VCaP (cell line): Measurements from ENCODE around the gene PPP2R3B.

ENCODE experiments used
- H3K27ac ChIP-seq: fragments of 450-650 bp; 2 replicates; pipeline ENCODE4 v1.5.1; 2017
- TF ChIP-seq, protein P1 (sequence below): fragments of 450-650 bp; conservative IDR thresholded peaks from 2 replicates; pipeline ENCODE4 v1.5.1; 2017; ENCODE audit warnings: mild to moderate bottlenecking, moderate library complexity

PPP2R3B gene

DNA sequence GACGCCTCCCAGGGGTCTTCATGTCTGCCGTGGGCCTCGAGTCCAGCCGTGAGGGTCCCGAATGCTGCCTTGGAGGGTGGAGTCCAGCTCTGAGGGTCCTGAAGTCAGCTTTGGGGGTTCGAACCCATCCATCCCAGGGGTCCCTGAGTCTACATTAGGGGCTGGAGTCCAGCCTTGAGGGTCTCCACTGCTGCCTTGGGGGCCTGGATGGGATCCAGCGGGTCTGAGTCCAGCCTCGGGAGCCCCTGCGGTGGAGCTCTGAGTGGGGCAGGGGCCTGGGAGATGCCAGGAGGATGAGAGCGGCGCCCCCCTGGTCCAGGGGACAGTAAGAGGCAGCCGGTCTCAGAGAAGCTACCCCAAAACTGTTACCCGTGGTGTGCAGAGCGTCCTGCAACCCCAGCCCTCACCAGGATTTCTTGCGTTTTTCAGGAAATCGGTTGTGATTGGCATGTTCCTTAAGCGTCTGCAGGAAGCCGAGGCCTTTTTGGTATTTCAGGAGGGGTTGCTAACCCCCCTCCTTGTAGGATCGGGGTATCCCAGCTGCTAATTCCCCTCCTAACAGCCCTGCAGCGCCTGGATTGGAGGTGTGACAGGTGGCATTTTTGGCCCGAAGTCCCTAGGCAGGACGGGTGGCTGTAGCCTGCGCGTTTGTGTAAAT lies 66.5 kb downstream of the PPP2R3B start:
- peak overlapping the region; percentile 96; the same call in 1 of the 2 replicates for H3K27ac ChIP-seq
- TF ChIP-seq, protein P1, sequence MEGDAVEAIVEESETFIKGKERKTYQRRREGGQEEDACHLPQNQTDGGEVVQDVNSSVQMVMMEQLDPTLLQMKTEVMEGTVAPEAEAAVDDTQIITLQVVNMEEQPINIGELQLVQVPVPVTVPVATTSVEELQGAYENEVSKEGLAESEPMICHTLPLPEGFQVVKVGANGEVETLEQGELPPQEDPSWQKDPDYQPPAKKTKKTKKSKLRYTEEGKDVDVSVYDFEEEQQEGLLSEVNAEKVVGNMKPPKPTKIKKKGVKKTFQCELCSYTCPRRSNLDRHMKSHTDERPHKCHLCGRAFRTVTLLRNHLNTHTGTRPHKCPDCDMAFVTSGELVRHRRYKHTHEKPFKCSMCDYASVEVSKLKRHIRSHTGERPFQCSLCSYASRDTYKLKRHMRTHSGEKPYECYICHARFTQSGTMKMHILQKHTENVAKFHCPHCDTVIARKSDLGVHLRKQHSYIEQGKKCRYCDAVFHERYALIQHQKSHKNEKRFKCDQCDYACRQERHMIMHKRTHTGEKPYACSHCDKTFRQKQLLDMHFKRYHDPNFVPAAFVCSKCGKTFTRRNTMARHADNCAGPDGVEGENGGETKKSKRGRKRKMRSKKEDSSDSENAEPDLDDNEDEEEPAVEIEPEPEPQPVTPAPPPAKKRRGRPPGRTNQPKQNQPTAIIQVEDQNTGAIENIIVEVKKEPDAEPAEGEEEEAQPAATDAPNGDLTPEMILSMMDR = no peak

DNA sequence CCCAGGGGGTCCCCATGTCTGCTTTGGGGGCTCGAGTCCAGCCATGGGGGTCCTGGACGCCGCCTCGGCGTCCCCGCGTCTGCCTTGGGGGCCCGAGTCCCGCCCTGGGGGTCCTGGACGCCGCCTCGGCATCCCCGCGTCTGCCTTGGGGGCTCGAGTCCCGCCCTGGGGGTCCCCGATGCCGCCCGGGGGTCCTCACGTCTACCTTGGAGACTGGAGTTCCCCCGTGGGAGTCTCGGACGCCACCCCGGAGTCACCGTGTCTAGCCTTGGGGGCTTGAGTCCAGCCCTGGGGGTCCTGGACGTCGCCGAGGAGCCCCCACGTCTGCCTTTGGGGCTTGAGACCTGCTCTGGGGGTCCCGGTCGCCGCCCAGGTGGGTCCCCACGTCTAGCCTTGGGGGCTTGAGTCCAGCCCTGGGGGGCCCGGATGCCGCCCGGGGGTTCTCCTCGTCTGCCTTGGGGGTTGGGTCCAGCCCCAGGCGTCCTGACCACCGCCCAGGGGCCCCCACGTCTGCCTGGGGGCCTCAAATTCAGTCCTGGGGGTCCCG lies 67.1 kb downstream of the PPP2R3B start:
- peak overlapping the region; percentile 96 for H3K27ac ChIP-seq
- TF ChIP-seq, protein P1 = no peak

DNA sequence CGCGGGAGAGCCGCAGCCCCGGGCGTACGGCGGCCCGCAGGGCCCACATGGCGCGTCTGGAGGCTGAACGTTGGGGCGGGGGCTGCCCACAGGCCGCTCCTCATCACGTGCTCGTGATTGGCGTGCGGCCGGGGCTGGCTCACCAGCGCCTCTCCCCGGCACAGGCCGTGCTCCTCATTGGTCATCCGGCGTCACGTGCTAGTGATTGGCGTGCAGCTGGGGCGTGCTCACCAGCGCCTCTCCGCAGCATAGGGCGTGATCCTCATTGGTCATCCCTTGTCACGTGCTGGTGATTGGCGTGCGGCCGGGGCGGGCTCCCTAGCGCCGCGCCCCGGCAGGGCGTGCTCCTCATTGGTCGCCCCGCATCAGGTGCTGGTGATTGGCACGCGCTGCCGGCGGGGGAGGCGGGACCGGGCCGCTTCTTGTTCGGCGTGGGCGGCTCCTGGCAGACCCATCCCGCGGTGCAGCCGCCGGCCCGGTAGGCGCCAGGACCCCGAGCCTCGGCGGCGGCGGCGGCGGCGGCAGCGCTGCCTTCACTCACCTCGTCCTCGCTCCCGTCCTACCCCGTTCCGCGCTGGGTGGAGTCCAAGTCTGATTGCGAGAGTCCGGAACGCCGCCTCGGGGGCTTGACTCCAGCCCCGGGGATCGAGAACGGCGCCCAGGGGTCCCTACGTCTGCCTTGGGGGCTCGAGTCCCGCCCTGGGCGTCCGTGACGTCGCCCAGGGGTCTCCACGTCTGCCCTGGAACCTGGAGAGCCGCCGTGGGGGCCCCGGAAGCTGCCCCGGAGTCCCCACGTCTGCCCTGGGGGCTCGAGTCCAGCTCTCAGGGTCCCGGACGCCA lies 67.7 kb downstream of the PPP2R3B start, which contains the start of gene GTPBP6:
Gene GTPBP6 (minus strand): TSS at position 58 of the 840 bp plus-strand sequence. CDS start 9 bp downstream, at position 49.
- TF ChIP-seq, protein P1 = no peak; the same call in 1 of the 2 replicates
- peak within 1 kb of the TSS; percentile 96 for H3K27ac ChIP-seq

DNA sequence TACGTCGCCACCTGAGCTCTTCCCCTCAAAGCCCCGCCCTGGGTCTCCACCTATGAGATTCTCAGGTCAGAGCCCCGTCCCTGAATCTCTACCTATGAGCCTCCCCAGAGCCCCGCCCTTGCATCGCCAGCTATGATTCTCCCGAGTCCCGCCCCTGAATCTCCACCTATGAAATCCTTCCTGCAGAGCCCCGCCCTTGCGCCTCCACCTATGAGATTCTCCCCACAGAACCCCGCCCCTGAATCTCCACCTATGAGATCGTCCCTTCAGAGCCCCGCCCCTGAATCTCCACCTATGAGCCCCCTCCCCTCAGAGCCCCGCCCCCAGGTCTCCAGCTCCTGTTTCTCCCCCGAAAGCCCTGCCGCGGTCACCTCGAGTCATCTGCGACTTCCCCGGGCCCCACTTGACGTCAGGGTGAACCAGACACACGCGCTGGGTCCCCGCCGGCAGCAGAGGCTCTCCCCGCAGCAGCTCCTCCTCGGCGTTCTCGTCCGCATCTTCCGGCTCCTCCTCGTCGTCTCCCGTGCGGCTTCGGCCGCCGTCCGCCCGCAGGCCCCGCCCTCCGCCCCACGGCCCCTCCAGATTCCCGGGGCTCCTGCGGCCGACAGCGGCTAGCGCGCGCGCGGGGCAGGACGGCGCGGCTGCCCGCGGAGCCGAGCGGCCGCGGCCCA lies 68.5 kb downstream of the PPP2R3B start:
- TF ChIP-seq, protein P1 = no peak
- peak overlapping the region; percentile 96 for H3K27ac ChIP-seq

DNA sequence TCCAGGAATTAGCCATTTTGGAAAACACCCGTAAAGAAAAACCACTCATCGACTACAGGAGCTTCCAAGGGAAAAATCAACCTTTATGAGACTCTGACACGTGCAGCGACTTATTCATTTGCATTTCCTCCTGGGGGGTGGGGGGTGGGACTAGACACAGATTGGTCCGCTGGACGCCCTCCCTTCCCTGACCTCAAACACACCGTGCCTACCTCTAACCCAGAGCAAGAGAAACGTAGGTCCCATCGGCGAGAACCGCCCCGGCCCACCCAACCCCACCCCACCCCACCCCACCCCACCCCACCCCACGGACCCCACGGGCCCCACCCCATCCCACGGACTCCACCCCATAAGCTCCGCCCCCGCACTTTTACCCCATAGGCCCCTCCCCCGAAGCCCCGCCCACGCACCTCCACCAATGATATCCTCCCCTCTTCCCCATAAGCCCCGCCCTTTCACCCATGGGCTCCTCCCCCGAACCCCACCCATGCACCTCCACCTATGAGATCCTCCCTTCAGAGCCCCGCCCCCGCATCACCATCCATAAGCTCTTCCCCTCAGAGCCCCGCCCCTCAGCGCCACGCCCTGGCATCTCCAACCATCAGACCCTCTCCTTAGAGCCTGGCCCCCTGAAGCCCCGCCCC lies 69.2 kb downstream of the PPP2R3B start:
- TF ChIP-seq, protein P1 = no peak
- H3K27ac ChIP-seq = peak overlapping the region; percentile 96; the same call in 1 of the 2 replicates

DNA sequence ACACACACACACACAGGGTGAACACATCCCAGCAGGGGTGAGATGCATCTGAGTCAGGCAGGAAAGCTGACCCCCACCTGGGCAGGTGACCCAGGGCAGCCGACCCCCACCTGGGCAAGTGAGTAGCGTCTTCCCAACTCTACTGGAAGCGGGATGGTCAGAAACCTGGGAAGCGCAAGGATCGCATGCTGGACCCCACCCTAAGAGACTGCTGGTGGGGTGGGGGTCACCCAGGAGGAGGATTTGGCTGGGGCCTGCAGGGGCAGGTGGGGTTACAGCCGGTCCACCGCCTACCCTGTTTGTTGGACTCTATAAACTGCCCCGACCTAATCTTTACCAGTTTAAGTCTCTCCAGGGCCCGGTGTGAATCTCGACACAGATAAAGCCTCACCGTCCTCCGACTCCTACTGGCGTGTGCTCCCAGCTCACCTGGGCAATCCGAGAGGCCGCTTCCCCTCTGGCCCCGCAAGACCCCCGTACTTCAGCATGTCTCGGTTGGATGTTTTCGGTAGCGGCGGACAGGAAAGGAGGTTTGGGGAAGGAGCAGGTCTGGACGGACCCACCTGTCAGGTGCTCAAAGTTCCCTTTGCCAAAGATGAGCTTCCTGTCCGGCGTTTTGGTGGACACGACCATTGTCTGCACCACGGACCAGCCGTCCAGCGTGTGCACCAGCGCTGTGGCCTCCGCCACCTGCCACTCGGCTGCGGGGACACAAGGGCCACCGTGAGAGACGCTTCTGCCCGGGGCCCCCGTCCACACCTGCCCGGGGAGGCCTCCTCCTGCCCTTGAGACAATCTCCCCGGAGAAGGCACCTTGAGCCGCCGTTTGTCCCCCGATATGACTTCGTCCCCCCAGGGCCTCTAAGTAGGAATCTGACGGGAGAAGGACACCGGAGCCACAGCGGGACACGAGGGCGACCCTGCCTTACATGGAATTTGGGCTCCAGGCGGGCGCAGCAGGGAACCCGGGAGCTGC lies 70.1 kb downstream of the PPP2R3B start:
- no peak overlapping the region for H3K27ac ChIP-seq

More for the DNA sequence above, 70.1 kb downstream of the PPP2R3B start:
- TF ChIP-seq, protein P1 = no peak
